B cell (primary cell): ENCODE results near the gene BSDC1.

Experiments
- EZH2 ChIP-seq: IDR thresholded peaks from 2 replicates; pipeline ENCODE4 v1.6.1; 2012; ENCODE audit warnings: borderline replicate concordance, low read depth, mild to moderate bottlenecking, moderate library complexity, low read length; ENCODE audit not compliant: insufficient read depth, poor library complexity, severe bottlenecking
- TF ChIP-seq, protein P1 (sequence below): fragments of 200-600 bp; IDR thresholded peaks from one replicate; pipeline ENCODE4 v1.8.0; 2022; ENCODE audit warnings: antibody characterized with exemption, mild to moderate bottlenecking

GRCh38 chr1:32321712-32322291 lies 72.4 kb downstream of the BSDC1 start:
- TF ChIP-seq EZH2, result no peak
- TF ChIP-seq, protein P1, sequence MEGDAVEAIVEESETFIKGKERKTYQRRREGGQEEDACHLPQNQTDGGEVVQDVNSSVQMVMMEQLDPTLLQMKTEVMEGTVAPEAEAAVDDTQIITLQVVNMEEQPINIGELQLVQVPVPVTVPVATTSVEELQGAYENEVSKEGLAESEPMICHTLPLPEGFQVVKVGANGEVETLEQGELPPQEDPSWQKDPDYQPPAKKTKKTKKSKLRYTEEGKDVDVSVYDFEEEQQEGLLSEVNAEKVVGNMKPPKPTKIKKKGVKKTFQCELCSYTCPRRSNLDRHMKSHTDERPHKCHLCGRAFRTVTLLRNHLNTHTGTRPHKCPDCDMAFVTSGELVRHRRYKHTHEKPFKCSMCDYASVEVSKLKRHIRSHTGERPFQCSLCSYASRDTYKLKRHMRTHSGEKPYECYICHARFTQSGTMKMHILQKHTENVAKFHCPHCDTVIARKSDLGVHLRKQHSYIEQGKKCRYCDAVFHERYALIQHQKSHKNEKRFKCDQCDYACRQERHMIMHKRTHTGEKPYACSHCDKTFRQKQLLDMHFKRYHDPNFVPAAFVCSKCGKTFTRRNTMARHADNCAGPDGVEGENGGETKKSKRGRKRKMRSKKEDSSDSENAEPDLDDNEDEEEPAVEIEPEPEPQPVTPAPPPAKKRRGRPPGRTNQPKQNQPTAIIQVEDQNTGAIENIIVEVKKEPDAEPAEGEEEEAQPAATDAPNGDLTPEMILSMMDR, result no peak
